ENCODE measurements around the gene PFDN6. TPM values are rescaled to one million over a fixed set of nuclear protein-coding genes. Genes with fewer than 3 reads are reported as not detected.

The PFDN6 gene
- total and polyA plus RNA-seq, 9 of the 15 experiments (the other 6 are each of a cell fraction or from before 2014, with no cell fraction given), result 6.8 to 475 (median 216) TPM

GRCh38 chr6:33279971-33280511 is 9.4 kb upstream of the PFDN6 start (continued):
- TF ChIP-seq, protein P1, sequence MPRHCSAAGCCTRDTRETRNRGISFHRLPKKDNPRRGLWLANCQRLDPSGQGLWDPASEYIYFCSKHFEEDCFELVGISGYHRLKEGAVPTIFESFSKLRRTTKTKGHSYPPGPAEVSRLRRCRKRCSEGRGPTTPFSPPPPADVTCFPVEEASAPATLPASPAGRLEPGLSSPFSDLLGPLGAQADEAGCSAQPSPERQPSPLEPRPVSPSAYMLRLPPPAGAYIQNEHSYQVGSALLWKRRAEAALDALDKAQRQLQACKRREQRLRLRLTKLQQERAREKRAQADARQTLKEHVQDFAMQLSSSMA (CRISPR knock-in tag; IDR thresholded peaks at IDR 0.05), result no peak
- no peak for TF ChIP-seq SAFB (IDR thresholded peaks at IDR 0.05; ENCODE audit: borderline replicate concordance, low read depth, low read length)
- no peak for TF ChIP-seq RBFOX2 (IDR thresholded peaks at IDR 0.05; ENCODE audit: low read depth, low read length)
- TF ChIP-seq KDM4B (IDR thresholded peaks at IDR 0.05; ENCODE audit: borderline replicate concordance in 2 of 2, low read depth in 1 of 2), result no peak
- no peak for TF ChIP-seq PHB (CRISPR knock-in tag; IDR thresholded peaks at IDR 0.05)
- no peak for TF ChIP-seq SAP30 (IDR thresholded peaks at IDR 0.05; ENCODE audit: borderline replicate concordance, insufficient read depth, low read depth, low read length, poor library complexity, severe bottlenecking)
- TF ChIP-seq, protein P2, sequence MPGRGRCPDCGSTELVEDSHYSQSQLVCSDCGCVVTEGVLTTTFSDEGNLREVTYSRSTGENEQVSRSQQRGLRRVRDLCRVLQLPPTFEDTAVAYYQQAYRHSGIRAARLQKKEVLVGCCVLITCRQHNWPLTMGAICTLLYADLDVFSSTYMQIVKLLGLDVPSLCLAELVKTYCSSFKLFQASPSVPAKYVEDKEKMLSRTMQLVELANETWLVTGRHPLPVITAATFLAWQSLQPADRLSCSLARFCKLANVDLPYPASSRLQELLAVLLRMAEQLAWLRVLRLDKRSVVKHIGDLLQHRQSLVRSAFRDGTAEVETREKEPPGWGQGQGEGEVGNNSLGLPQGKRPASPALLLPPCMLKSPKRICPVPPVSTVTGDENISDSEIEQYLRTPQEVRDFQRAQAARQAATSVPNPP (IDR thresholded peaks at IDR 0.05; ENCODE audit: borderline replicate concordance, insufficient read depth, insufficient read length), result no peak
- peak in 1 of 2 experiments; percentile 76; a peak in 1 of 4 replicates for TF ChIP-seq TEAD1 (CRISPR knock-in tag; IDR thresholded peaks at IDR 0.05)
- TF ChIP-seq HDGF (IDR thresholded peaks at IDR 0.05), result no peak
- TF ChIP-seq ZSCAN29 (IDR thresholded peaks at IDR 0.05), result no peak
- TF ChIP-seq RBM17 (IDR thresholded peaks at IDR 0.05; ENCODE audit: borderline replicate concordance, low read depth, low read length), result no peak
- no peak for TF ChIP-seq ELF4 (CRISPR knock-in tag; IDR thresholded peaks at IDR 0.05)
- TF ChIP-seq MCM2 (IDR thresholded peaks at IDR 0.05; ENCODE audit: low read depth), result no peak
- TF ChIP-seq ZNF124 (CRISPR knock-in tag; IDR thresholded peaks at IDR 0.05), result no peak
- TF ChIP-seq NFRKB (IDR thresholded peaks at IDR 0.05; ENCODE audit: low read depth), result no peak
- no peak for TF ChIP-seq ZBTB1 (CRISPR knock-in tag; IDR thresholded peaks at IDR 0.05; ENCODE audit: borderline replicate concordance, low read depth)
- peak in 1 of 2 experiments; percentile 54; a peak in 1 of 4 replicates for TF ChIP-seq MNT (conservative IDR thresholded peaks at IDR 0.05)
- TF ChIP-seq, protein P3, sequence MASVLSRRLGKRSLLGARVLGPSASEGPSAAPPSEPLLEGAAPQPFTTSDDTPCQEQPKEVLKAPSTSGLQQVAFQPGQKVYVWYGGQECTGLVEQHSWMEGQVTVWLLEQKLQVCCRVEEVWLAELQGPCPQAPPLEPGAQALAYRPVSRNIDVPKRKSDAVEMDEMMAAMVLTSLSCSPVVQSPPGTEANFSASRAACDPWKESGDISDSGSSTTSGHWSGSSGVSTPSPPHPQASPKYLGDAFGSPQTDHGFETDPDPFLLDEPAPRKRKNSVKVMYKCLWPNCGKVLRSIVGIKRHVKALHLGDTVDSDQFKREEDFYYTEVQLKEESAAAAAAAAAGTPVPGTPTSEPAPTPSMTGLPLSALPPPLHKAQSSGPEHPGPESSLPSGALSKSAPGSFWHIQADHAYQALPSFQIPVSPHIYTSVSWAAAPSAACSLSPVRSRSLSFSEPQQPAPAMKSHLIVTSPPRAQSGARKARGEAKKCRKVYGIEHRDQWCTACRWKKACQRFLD (CRISPR knock-in tag; IDR thresholded peaks at IDR 0.05), result no peak
- no peak for TF ChIP-seq CHD4 (IDR thresholded peaks at IDR 0.05; ENCODE audit: insufficient read depth, insufficient replicate concordance, low read depth, low read length, poor library complexity, severe bottlenecking)
- TF ChIP-seq SMARCA5 (IDR thresholded peaks at IDR 0.05), result peak; percentile 11; the same call in 1 of the 2 replicates
- TF ChIP-seq TAF7 (tag; IDR thresholded peaks at IDR 0.05), result no peak
- no peak for TF ChIP-seq NELFE (IDR thresholded peaks at IDR 0.05; ENCODE audit: insufficient read depth, insufficient read length)

All from K562 (cell line).